NCI-H446 treated with DMSO at 0.1 percent for 48 hours (cell line): ENCODE measurements around the gene NINL.
A peak's percentile ranks its signal among the peaks of the same experiment; 100 is the strongest.
"Not testable (repeated sequence)": the region's sequence is repeated elsewhere in the genome, so short reads cannot be mapped to it uniquely, and the experiment has no call there.

Experiments
- DNase-seq: peaks from one replicate; lab custom pipeline; 2025; lab: John Stamatoyannopoulos, UW

NINL gene

GRCh38 chr20:25584905-25585704, at the start of gene NINL:
TSS of gene NINL (minus strand) at chr20:25585531. CDS start at chr20:25526587, 58,944 bp downstream.
- no peak for DNase-seq

GRCh38 chr20:25632940-25633790, 47.8 kb upstream of the NINL start:
- DNase-seq, result no peak

- DNase-seq, result not testable (repeated sequence)
These were observed 45.3 kb upstream of the NINL start for GRCh38 chr20:25630615-25631014.

GRCh38 chr20:25629816-25630499, 44.6 kb upstream of the NINL start:
- no peak for DNase-seq

- DNase-seq, result no peak
These were observed 41.4 kb upstream of the NINL start for GRCh38 chr20:25626779-25627178.

GRCh38 chr20:25624500-25624939, 39.2 kb upstream of the NINL start:
- DNase-seq, result no peak

- DNase-seq, result peak; percentile 97
These were observed 38.6 kb upstream of the NINL start, which contains the start of gene NANP for GRCh38 chr20:25623736-25624499. TSS of gene NANP (minus strand) at chr20:25624014. CDS start at chr20:25623948, 66 bp downstream.

DNA sequence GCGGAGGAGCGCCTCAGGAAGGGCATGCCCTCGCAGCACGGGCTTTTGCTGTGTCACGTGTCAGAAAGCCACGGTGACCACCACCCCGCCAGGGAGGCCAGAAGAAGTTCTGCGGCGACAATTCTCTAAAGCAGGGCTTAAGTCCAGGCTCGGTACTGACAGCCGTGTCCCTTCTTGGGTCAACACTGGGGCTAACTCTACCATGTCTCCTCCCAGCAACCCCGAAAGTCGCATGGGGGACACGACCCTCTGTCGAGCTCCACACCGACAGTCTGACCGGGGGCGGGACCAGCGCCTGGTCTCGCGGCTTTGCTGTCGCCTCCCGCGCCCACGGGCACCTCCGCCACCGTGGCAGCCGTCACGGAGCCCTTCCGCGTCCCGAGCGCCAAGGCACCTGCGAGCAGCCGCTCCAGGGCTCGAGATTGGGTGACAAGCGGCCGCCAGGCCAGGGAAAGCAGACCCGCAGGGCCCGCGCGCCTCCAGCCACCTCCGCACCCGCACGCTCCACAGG, 37.9 kb upstream of the NINL start:
- DNase-seq, result no peak

DNA sequence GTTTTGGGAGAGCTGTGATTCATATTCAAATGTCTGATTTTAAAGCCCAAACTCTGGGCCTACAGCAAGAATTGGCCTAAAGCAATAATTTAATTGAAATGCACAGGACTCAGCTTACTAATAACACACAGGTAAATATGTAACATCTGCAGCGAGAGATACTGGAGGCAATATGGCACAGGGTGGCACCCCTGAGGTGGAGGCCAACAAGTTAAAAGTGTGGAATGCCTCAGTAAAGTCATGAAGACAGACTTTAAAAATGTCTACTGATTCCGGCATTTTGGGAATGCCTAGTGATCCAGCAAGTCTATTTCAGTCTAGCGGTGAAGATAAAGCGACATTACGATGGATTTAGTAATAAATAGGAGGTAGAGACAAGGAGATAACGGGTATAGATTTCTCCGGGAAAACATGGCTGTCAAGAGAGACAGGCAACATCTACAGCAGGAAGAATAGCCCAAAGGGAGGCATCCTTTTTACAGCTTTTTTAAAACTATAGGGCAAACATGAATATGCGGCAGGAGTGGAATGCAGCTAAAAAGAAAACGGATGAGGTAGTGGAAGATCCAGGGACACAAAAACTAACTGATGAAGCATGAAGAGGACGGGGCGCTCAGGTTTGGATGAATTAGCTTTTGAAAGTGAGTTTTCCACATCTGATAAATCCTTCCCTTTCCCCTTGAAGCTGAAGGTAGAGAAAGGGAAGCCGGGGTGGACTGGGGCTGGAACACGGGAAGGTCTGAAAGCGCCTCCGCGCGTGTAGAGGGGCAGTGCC, 37.3 kb upstream of the NINL start:
- no peak for DNase-seq

GRCh38 chr20:25622049-25622448, 36.7 kb upstream of the NINL start:
- DNase-seq, result no peak

DNA sequence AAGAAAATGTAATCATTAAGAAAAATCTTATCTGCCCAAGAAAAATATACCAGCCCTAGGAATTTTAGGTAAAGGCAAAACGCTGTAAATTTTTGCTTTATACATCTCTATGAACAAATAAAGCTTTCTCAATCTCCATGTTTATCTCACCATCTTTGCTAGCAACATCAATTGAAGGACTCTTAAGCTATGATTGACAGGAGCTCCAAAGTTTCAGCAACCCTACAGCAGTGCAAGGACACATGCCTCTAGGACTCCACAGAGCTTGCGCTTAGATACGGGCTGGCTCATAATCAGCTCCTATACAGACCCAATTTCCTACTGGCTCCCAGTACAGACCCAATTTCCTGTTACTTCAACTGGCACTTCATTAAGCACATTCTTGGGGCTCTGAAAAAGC, 34.2 kb upstream of the NINL start:
- no peak for DNase-seq

- DNase-seq, result no peak
These were observed 23.4 kb upstream of the NINL start for GRCh38 chr20:25608774-25609173.

- DNase-seq, result no peak
These were observed 20.9 kb upstream of the NINL start for GRCh38 chr20:25606094-25606695.

- no peak for DNase-seq
These were observed 19.8 kb upstream of the NINL start for GRCh38 chr20:25605148-25605547.

GRCh38 chr20:25604611-25605010, 19.3 kb upstream of the NINL start:
- no peak for DNase-seq

- not testable (repeated sequence) for DNase-seq
These were observed 17.6 kb upstream of the NINL start for GRCh38 chr20:25602914-25603309.

GRCh38 chr20:25602191-25602913, 17.0 kb upstream of the NINL start:
- not testable (repeated sequence) for DNase-seq

DNA sequence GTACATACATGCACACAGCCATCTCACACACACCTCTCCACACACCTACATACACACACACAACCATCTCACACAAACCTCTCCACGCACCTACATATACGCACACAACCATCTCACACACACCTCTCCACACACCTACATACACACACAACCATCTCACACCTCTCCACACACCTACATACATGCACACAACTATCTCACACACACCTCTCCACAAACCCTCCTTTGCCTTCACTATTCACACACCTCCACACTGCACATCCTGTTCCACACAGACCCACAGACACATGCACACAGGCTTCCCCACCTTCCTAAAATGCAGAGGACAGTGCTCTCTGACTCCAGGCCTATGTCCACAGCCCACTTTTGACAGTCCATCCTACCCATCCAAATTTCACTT, 16.3 kb upstream of the NINL start:
- no peak for DNase-seq

- no peak for DNase-seq
These were observed 15.3 kb upstream of the NINL start for GRCh38 chr20:25600632-25601031.
